Measurements from ENCODE around the gene TLE3. TPM values are rescaled to one million over a fixed set of nuclear protein-coding genes. Genes with fewer than 3 reads are reported as not detected.
A peak's percentile ranks its signal among the peaks of the same experiment; 100 is the strongest.

The TLE3 gene
- total and polyA plus RNA-seq, 5 experiments from 2014 or later: 9.9 to 135 (median 32.6) TPM

DNA sequence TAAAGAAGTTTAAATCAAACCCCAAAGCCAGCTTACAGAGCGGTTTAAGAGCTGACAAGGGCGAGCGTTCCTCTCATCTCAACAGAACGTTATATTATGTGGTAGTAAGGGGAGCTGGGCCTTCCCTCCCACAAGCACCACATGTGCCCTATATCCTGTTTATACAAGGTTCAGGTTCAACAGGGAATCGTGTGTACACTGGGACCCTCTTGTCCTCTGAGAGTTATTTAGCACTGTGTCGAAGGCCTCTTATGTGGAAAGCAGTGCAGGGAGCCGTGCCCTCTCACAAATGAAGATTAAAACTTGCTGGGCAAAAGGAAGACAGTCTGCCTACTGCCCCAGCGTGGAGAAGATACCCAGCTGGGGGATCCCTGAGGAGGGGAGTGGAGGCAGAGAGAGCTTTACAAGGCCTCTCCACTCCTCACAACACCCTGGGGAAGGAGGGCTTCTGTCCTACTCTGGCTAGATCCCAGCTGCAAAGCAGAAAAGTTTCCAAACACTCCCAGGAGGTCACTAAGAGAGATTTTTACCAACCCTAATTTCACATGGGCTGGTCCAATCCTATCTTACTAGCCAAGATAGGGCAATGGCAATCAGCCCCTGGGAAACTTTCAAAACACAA lies 2.9 kb downstream of the TLE3 start:
- Mint-ChIP-seq H3K36me3 (peaks cover 4 to 44% (median 19%) of the 10 kb centered on the region in 3 donors), H3K4me1 (peaks cover 47 to 78% (median 67%) of the 10 kb centered on the region in 4 donors), H3K27ac (peak overlapping the region; percentile 73 to 96 (median 89)), H3K4me3 (peak overlapping the region; percentile 88 to 100 (median 95)), H3K9me3 (peaks cover 0 to 6% (median 0%) of the 10 kb centered on the region in 9 donors), H3K27me3 (peaks cover 0 to 3% (median 0%) of the 10 kb centered on the region in 5 donors)
- POLR2A ChIA-PET: interaction anchor here (0.5 to 6.2 kb wide), 7 partner anchors 9 to 1273 kb away, joined by 3 to 138 read pairs (median 4); no protein-coding TSS in a partner anchor
- ATAC-seq (no peak), DNase-seq (peak in 5 of 10 donors; percentile 13 to 54 (median 33))

DNA sequence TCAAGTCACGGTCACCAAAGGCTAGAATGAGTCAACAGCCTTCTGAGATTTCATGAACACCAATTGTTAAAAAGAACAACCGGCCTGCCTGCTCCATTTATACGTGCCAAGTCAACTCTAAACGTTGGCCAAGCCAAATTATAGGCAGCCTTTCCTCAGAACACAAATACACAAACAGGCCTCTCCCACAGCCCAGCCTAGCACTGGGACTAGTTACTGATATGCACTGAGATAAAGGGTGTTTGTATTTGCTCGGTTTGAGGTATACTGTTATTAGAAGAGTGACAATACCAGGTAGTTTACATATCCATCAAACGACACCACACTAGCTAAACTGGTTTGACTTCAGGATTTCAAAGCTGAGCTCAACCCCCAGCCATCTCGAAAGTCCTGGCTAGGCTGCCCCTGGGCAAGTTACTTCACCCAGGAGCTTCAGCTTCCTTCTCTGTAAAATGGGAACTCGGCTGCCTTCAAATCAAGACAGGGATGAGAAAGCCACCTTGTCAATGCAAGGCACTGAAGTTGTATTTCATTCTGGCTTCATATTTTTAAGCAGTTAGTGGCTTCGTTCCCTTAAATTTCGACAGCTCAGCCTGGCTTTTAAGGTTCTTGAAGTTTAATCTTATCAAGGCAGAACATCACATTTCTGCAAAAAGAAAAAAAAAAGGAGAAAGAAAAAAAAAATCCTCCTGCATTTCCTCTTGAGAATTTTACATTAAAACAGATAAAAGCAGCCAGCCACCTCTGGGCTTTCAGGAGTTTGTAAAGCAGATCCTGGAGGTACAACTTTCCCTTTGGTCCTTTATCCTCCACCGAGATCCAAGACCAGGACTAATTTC lies 4.0 kb downstream of the TLE3 start:
- no peak for DNase-seq
- H3K27me3 Mint-ChIP-seq: no peaks in the 10 kb centered on the region
- ATAC-seq: no peak
- peak overlapping the region; percentile 64 to 100 (median 82) for H3K4me3 Mint-ChIP-seq
- H3K27ac Mint-ChIP-seq: peak overlapping the region in 6 of 10 donors; percentile 27 to 82 (median 53)
- H3K9me3 Mint-ChIP-seq: peaks cover 0 to 4% (median 0%) of the 10 kb centered on the region in 9 donors
- POLR2A ChIA-PET: interaction anchor here (0.6 to 6.2 kb wide), 5 partner anchors 8 to 641 kb away, joined by 3 to 138 read pairs (median 4); partner anchors contain the start of gene RPLP1
- H3K36me3 Mint-ChIP-seq: peaks cover 4 to 53% (median 20%) of the 10 kb centered on the region in 3 donors
- peaks cover 46 to 81% (median 72%) of the 10 kb centered on the region in 4 donors for H3K4me1 Mint-ChIP-seq

- Mint-ChIP-seq H3K4me3 (peak overlapping the region in 9 of 10 donors; percentile 10 to 89 (median 65)), H3K9me3 (peaks cover 0 to 4% (median 0%) of the 10 kb centered on the region in 9 donors), H3K4me1 (peaks cover 45 to 87% (median 73%) of the 10 kb centered on the region in 4 donors), H3K27me3 (no peaks in the 10 kb centered on the region), H3K27ac (peak overlapping the region in 1 of 10 donors; percentile 82), H3K36me3 (peaks cover 4 to 58% (median 20%) of the 10 kb centered on the region in 3 donors)
- POLR2A ChIA-PET: no interaction called here
- DNase-seq (no peak), ATAC-seq (no peak)
These were observed 4.6 kb downstream of the TLE3 start for GRCh38 chr15:70093070-70093469.

GRCh38 chr15:70092464-70093027 lies 5.2 kb downstream of the TLE3 start:
- no peak for DNase-seq
- Mint-ChIP-seq H3K27ac (peak overlapping the region in 4 of 10 donors; percentile 0 to 82 (median 44)), H3K9me3 (peaks cover 0 to 2% (median 0%) of the 10 kb centered on the region in 9 donors), H3K36me3 (peaks cover 4 to 63% (median 20%) of the 10 kb centered on the region in 3 donors), H3K4me1 (peaks cover 42 to 88% (median 75%) of the 10 kb centered on the region in 4 donors), H3K4me3 (peak overlapping the region in 9 of 10 donors; percentile 33 to 89 (median 50)), H3K27me3 (no peaks in the 10 kb centered on the region)
- POLR2A ChIA-PET: no interaction called here
- no peak for ATAC-seq

- Mint-ChIP-seq H3K4me1 (peaks cover 48 to 92% (median 81%) of the 10 kb centered on the region in 4 donors), H3K36me3 (peaks cover 4 to 70% (median 20%) of the 10 kb centered on the region in 3 donors), H3K9me3 (no peaks in the 10 kb centered on the region), H3K4me3 (peak overlapping the region in 9 of 10 donors; percentile 33 to 89 (median 50)), H3K27me3 (no peaks in the 10 kb centered on the region), H3K27ac (peak overlapping the region in 4 of 10 donors; percentile 25 to 70 (median 34))
- ATAC-seq (no peak), DNase-seq (peak in 1 of 10 donors; percentile 17)
- POLR2A ChIA-PET: interaction anchor here (0.6 kb wide), 1 partner anchor 12 kb away, joined by 4 read pairs; no protein-coding TSS in a partner anchor
These were observed 5.8 kb downstream of the TLE3 start for GRCh38 chr15:70091726-70092463.

DNA sequence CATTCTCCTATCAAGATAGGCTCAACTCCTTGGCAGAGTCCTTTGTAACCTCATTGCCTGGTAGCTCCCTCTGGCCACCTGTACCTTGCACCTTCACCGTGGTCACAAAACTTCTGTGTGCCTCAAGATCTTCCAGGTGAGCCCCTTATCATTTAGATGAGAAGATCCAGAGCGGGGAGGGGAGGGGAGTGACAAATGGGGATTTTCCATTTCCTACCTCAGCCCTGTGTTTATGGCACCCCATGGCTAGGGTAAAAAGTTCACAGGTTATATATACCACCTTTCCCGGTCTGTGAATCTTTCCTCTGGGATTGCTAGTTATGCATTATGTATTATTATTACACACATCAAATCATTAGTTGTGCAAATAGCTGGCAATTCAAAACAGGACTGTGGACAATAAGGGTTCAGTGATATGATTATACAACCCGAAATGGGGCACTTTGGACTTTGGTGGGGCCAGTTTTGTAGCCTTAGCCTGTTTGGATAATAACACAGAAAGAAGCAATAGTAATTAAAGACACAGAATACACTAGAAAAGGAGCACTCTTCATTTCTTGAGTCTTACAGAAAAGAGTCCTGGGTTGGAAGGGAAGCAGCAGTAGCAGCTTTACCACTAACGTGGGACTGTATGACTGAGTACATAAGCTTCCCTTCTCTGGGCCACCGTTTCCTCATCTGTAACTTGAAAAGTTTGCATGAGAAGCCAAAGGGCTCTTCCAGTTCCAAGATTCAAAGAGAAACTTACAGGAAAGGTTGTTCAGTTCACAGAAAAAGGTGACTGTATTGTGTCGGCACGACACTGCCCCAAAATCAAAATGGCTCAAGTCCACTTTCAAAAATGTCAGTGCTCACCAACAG lies 7.1 kb downstream of the TLE3 start:
- H3K4me1 Mint-ChIP-seq: peaks cover 54 to 98% (median 91%) of the 10 kb centered on the region in 4 donors
- POLR2A ChIA-PET: interaction anchor here (1.8 kb wide), 1 partner anchor 10 kb away, joined by 4 read pairs; no protein-coding TSS in a partner anchor
- no peaks in the 10 kb centered on the region for H3K9me3 Mint-ChIP-seq
- ATAC-seq (no peak), DNase-seq (no peak)
- peak overlapping the region in 2 of 10 donors; percentile 7 to 14 for H3K4me3 Mint-ChIP-seq
- H3K36me3 Mint-ChIP-seq: peaks cover 4 to 82% (median 20%) of the 10 kb centered on the region in 3 donors
- H3K27me3 Mint-ChIP-seq: no peaks in the 10 kb centered on the region
- H3K27ac Mint-ChIP-seq: peak overlapping the region in 2 of 10 donors; percentile 48 to 70

DNA sequence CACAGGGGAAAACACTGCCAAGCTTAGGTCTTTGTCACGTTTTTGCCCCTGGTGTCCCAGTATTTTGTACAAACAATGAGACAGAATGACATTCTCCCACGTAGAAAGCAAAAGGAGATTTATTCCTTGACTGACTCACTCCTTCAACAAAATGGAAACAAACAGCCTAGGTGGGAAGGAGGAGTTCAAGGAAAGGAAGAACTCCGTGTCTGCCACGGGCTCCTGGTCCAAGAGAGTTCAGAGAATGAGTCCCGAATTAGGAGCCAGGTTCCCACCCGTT lies 8.1 kb downstream of the TLE3 start:
- ATAC-seq: no peak
- Mint-ChIP-seq H3K36me3 (peaks cover 4 to 92% (median 20%) of the 10 kb centered on the region in 3 donors), H3K27ac (peak overlapping the region in 3 of 10 donors; percentile 14 to 79 (median 26)), H3K4me3 (peak overlapping the region in 1 of 10 donors; percentile 26), H3K4me1 (peaks cover 55 to 98% (median 95%) of the 10 kb centered on the region in 4 donors), H3K9me3 (no peaks in the 10 kb centered on the region), H3K27me3 (no peaks in the 10 kb centered on the region)
- POLR2A ChIA-PET: interaction anchor here (1.8 kb wide), 1 partner anchor 11 kb away, joined by 4 read pairs; no protein-coding TSS in a partner anchor
- DNase-seq: no peak

DNA sequence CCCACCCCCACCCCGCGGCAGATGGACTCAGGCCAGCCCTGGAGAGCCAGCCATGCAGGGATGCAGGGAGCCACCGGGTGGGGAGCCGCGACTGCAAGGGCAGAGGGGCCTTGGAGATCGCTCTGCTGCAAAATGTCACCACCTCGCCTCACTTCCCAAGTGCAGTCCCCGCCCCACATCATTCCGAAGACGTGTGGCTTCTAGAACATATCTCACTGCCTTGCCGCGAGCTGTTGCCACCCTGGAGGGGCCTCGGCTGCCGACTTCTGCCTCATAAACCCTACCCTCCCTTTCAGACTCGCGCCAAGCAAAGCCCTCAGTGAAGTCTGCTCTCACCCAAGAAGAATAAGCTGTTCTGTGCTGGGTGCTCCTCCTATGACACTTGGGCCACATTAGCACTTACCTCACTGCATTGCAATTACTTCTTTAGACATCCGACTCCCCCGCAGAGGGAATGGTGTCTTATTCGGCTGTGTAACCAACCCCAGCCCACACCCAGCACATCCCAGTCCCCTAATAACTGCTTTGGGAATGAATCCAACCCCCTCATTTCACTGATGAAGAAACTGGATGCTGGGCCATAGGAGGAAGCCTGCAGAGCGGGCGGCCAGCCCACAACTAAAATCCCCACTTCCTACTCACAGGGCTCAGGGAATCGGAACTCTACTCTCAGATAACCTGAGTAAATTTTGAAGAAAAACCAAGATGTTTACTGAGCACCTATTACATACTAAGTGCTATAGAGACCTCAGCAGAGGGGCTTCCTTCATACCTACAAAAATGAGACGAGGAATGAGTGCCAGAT lies 8.6 kb downstream of the TLE3 start:
- peaks cover 54 to 98% (median 96%) of the 10 kb centered on the region in 4 donors for H3K4me1 Mint-ChIP-seq
- H3K4me3 Mint-ChIP-seq: no peak overlapping the region
- H3K27ac Mint-ChIP-seq: peak overlapping the region in 6 of 10 donors; percentile 13 to 79 (median 33)

GRCh38 chr15:70088455-70088854 lies 9.3 kb downstream of the TLE3 start:
- Mint-ChIP-seq H3K9me3 (no peaks in the 10 kb centered on the region), H3K27me3 (no peaks in the 10 kb centered on the region), H3K27ac (peak overlapping the region in 2 of 10 donors; percentile 4 to 52), H3K36me3 (peaks cover 4 to 96% (median 20%) of the 10 kb centered on the region in 3 donors), H3K4me3 (peak overlapping the region in 2 of 10 donors; percentile 5 to 12), H3K4me1 (peaks cover 60 to 99% (median 96%) of the 10 kb centered on the region in 4 donors)
- no peak for DNase-seq
- POLR2A ChIA-PET: interaction anchor here (1.8 to 2.7 kb wide), 2 partner anchors 9 to 12 kb away, joined by 4 to 10 read pairs; partner anchors contain the start of gene TLE3
- no peak for ATAC-seq

More for the DNA sequence above, 8.6 kb downstream of the TLE3 start:
- DNase-seq (no peak), ATAC-seq (no peak)
- Mint-ChIP-seq H3K9me3 (no peaks in the 10 kb centered on the region), H3K27me3 (no peaks in the 10 kb centered on the region), H3K36me3 (peaks cover 4 to 96% (median 20%) of the 10 kb centered on the region in 3 donors)
- POLR2A ChIA-PET: interaction anchor here (1.8 kb wide), 1 partner anchor 12 kb away, joined by 4 read pairs; no protein-coding TSS in a partner anchor

DNA sequence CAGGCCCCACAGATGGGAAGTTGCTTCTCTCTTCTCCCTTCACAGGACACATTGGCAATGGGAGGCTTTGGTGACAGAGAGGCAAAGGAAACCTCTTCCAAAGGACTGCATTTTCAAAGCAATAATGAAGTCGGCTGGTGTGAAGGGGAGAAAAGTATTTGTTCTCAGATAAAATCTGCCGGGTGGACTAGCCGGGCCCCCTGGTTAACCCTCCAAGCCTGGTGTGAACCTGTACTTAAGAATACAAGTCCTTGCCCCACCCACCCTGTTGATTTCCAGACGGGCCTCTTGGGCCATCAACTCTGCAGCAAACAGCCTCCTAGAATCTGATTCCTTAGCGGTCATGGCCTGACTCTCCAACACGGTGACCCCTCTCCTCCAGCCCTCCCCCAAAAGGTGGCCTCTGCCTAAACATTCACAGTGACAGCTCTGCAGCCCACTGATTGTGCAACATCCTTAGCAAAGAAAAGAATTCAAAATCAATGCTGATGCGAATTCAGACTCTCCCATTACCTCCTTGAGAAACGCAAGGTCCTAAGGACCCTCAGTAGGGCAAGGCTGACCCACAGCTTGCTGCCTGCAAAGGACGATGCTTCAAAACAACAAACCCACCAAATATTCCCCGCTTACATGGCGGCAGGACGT lies 9.9 kb downstream of the TLE3 start:
- Mint-ChIP-seq H3K4me1 (peaks cover 57 to 97% (median 92%) of the 10 kb centered on the region in 4 donors), H3K27ac (peak overlapping the region in 2 of 10 donors; percentile 11 to 48), H3K9me3 (no peaks in the 10 kb centered on the region), H3K27me3 (no peaks in the 10 kb centered on the region), H3K36me3 (peaks cover 4 to 96% (median 23%) of the 10 kb centered on the region in 3 donors), H3K4me3 (peak overlapping the region in 1 of 10 donors; percentile 7)
- DNase-seq (no peak), ATAC-seq (no peak)
- POLR2A ChIA-PET: interaction anchor here (2.7 kb wide), 1 partner anchor 9 kb away, joined by 10 read pairs; the partner anchor contains the start of gene TLE3

Measured in naive thymus-derived CD8-positive, alpha-beta T cell (primary cell).